GM18511 (cell line): ENCODE results near the gene PTPRF.
"Not testable (repeated sequence)": the region's sequence is repeated elsewhere in the genome, so short reads cannot be mapped to it uniquely, and the experiment has no call there.

Source experiments
- ATAC-seq: cut with Tn5 transposase; IDR thresholded peaks from one replicate; pipeline ENCODE4 v1.9.1; 2021; ENCODE audit warnings: mild to moderate bottlenecking, moderate library complexity; ENCODE audit not compliant: unreplicated experiment

Gene PTPRF

GRCh38 chr1:43536864-43537358 is 6.2 kb downstream of the PTPRF start:
- no peak for ATAC-seq

- no peak for ATAC-seq
These were observed 6.9 kb downstream of the PTPRF start for GRCh38 chr1:43537423-43538142.

GRCh38 chr1:43538143-43538487 is 7.4 kb downstream of the PTPRF start:
- ATAC-seq, result no peak

- ATAC-seq, result no peak
These were observed 8.3 kb downstream of the PTPRF start for GRCh38 chr1:43538969-43539368.

GRCh38 chr1:43539726-43540434 is 9.2 kb downstream of the PTPRF start:
- no peak for ATAC-seq

- no peak for ATAC-seq
These were observed 10.0 kb downstream of the PTPRF start for GRCh38 chr1:43540653-43541071.

- ATAC-seq, result no peak
These were observed 10.5 kb downstream of the PTPRF start for GRCh38 chr1:43541141-43541540.

GRCh38 chr1:43541721-43542401 is 11.2 kb downstream of the PTPRF start:
- ATAC-seq, result no peak

GRCh38 chr1:43542527-43543458 is 12.1 kb downstream of the PTPRF start:
- no peak for ATAC-seq

- no peak for ATAC-seq
These were observed 12.9 kb downstream of the PTPRF start for GRCh38 chr1:43543567-43543966.

GRCh38 chr1:43545339-43545694 is 14.6 kb downstream of the PTPRF start:
- ATAC-seq, result no peak

- no peak for ATAC-seq
These were observed 15.2 kb downstream of the PTPRF start for GRCh38 chr1:43545695-43546387.

- no peak for ATAC-seq
These were observed 15.9 kb downstream of the PTPRF start for GRCh38 chr1:43546388-43547100.

GRCh38 chr1:43547538-43548072 is 16.9 kb downstream of the PTPRF start:
- no peak for ATAC-seq

- no peak for ATAC-seq
These were observed 17.9 kb downstream of the PTPRF start for GRCh38 chr1:43548285-43549271.

- not testable (repeated sequence) for ATAC-seq
These were observed 18.7 kb downstream of the PTPRF start for GRCh38 chr1:43549394-43549793.

- no peak for ATAC-seq
These were observed 19.4 kb downstream of the PTPRF start for GRCh38 chr1:43549921-43550597.
